BJ (cell line): ENCODE results near the gene LDLRAP1. TPM values are rescaled to one million over a fixed set of nuclear protein-coding genes. Genes with fewer than 3 reads are reported as not detected.

Experiments
- CTCF ChIA-PET: fragments of 350-600 bp; formaldehyde crosslinking; extraction: SDS; loops from one replicate; lab custom pipeline; 2021; ENCODE audit warnings: antibody characterized with exemption, inconsistent platforms; lab: Yijun Ruan, JAX
- POLR2A ChIA-PET: fragments of 300-600 bp; sonication (Branson Sonifier 250); formaldehyde crosslinking; extraction: SDS; loops from one replicate; lab custom pipeline; 2021; ENCODE audit warnings: antibody characterized with exemption; lab: Charles Lee
- DNase-seq: peaks from one replicate; pipeline ENCODE4 v3.0.0-alpha.2; 2011; ENCODE audit warnings: low read depth
- H3K27me3 ChIP-seq: 2 replicates; pipeline ENCODE4 v1.6.0; 2011; ENCODE audit warnings: low read length; ENCODE audit not compliant: control insufficient read depth, insufficient read depth
- H3K36me3 ChIP-seq: 2 replicates; pipeline ENCODE4 v1.5.1; 2011; ENCODE audit warnings: low read length; ENCODE audit not compliant: control insufficient read depth, insufficient read depth
- H3K4me3 ChIP-seq: 2 replicates; pipeline ENCODE4 v1.5.1; 2011; ENCODE audit warnings: low read depth, mild to moderate bottlenecking, control low read depth, low read length
- polyA plus RNA-seq: library from polyadenylated mRNA; depleted of rRNA; stranded (reverse); fragments of >200 nt; gene quantifications from 2 replicates; pipeline ENCODE4 v1.2.3, GENCODE V29; 2011
- TF ChIP-seq, protein P1 (sequence below): IDR thresholded peaks from 2 replicates; pipeline ENCODE4 v1.5.1; 2011; ENCODE audit warnings: low read depth, mild to moderate bottlenecking, control low read depth, inconsistent platforms, low read length, moderate library complexity; ENCODE audit not compliant: insufficient read depth

Gene LDLRAP1
- polyA plus RNA-seq, 1 experiment = 27.2 TPM

DNA sequence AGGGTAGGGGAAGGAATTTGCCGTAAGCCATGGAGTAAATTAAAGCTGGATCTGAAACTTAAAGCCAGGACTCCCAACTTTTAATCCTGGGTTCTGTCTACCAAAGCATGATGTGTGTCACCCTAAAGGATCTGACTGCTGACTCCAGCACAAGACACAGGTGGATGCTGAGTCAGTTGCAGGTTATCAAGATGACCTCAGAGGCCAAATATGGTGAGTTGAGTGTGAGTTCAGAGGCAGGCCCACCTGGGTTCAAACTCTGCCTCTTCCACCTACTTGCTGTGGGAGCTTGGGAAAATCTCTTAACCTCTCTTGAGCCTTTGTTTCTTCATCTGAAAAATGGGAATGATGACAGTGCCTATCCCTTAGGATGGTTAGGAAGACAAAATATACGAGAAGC is 16.7 kb upstream of the LDLRAP1 start:
- ChIA-PET CTCF (interaction anchor here (1.0 kb wide), 1 partner anchor 14 kb away, joined by 4 read pairs; no protein-coding TSS in a partner anchor), POLR2A (no interaction called here)
- Histone ChIP-seq H3K4me3 (no peak overlapping the region), H3K27me3 (peaks cover 6% of the 10 kb centered on the region), H3K36me3 (no peaks in the 10 kb centered on the region)
- no peak for DNase-seq
- TF ChIP-seq, protein P1, sequence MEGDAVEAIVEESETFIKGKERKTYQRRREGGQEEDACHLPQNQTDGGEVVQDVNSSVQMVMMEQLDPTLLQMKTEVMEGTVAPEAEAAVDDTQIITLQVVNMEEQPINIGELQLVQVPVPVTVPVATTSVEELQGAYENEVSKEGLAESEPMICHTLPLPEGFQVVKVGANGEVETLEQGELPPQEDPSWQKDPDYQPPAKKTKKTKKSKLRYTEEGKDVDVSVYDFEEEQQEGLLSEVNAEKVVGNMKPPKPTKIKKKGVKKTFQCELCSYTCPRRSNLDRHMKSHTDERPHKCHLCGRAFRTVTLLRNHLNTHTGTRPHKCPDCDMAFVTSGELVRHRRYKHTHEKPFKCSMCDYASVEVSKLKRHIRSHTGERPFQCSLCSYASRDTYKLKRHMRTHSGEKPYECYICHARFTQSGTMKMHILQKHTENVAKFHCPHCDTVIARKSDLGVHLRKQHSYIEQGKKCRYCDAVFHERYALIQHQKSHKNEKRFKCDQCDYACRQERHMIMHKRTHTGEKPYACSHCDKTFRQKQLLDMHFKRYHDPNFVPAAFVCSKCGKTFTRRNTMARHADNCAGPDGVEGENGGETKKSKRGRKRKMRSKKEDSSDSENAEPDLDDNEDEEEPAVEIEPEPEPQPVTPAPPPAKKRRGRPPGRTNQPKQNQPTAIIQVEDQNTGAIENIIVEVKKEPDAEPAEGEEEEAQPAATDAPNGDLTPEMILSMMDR = no peak

DNA sequence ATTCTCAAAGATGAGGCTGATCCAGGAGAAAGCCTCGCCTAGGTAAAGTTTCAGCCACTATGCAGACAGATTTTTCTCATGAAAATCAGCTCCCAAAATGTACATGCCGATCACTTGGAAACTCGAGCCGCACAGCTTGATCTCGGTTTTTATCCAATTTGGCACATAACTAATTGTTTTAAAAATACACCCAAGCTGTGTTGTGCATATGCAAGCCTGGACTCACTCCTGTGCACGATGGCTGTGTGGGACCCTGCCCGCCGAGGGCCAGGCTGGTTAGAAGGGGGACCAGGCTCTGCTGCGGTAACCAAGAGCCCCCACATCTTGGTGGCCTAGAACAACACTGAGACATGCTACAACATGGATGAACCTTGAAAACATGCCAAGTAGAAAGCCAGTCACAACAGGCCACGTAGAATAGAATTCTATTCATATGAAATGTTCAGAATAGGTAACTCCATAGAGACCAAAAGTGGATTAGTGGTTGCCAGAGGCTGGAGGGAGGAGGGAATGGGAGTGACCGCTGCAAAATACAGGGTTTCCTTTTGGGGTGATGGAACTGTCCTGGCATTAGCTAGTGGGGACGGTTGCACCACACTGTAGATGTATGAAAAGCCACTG is 16.1 kb upstream of the LDLRAP1 start:
- POLR2A ChIA-PET = no interaction called here
- H3K4me3 ChIP-seq = no peak overlapping the region
- CTCF ChIA-PET = interaction anchor here (1.0 kb wide), 1 partner anchor 14 kb away, joined by 4 read pairs; no protein-coding TSS in a partner anchor
- TF ChIP-seq, protein P1 = no peak
- peaks cover 6% of the 10 kb centered on the region for H3K27me3 ChIP-seq
- no peaks in the 10 kb centered on the region for H3K36me3 ChIP-seq
- DNase-seq = no peak

DNA sequence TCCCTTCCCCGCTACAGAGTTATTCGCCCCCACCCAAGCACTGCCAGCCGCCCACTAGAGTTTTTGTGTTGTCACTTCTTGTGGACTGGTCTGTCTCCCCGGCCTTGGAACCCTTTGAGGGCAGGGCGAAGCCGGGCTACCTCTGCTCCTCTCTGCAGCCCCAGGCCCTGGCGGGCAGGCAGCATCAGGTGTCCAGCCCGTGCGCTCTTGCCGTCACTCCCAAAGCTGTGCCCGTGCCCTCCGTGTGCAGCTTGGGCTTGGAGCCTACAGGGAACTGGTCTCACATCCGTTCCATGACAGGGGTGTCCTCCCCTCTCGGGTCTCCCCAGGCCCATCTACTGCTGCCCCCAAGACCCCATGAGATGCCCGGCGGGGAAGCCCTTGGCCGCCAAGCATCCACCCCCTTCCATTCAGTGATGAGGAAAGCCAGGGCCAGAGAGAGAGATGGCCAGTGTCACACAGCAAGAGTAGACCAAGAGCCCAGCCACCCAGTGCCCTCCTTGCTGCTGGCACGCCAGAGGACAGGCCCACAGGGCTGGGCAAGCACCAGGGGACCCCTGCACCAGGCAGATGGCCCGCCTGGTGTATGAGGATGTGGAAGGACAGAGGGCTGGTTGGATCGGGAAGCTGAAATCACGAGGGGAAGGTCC is 15.3 kb upstream of the LDLRAP1 start:
- TF ChIP-seq, protein P1 = no peak
- ChIA-PET POLR2A (no interaction called here), CTCF (interaction anchor here (1.6 kb wide), 1 partner anchor 8 kb away, joined by 7 read pairs; no protein-coding TSS in a partner anchor)
- no peak for DNase-seq
- Histone ChIP-seq H3K36me3 (no peaks in the 10 kb centered on the region), H3K4me3 (no peak overlapping the region), H3K27me3 (peaks cover 6% of the 10 kb centered on the region)

DNA sequence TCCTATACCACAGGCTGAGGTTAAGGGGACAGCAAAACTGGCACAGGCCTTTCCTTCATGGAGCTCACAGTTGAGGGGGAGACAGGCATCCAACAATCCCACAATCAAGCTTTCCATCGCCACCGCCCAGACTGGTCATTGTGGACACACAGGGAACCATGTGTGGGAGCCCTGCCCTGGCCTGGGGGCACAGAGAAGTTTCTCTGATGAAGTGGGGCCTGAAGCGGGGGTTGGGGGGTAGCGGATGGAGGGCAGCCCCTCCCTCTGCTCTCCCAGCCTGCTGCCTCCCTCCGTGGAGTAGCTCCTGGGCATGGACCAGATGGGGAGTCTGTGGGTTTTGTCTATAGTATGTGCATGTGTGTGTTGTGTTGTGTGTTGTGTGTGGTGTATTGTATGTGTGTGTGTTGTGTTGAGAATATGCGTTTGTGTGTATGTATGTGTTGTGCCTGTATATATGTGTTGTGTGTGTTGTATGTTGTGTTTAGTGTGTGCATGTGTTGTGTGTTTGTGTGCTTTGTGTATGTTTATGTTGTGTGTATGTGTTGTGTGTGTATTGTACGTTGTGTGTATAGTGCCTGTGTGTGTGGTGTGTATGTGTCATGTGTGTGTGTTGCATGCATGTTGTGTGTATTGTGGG is 14.4 kb upstream of the LDLRAP1 start:
- CTCF ChIA-PET = interaction anchor here (1.6 kb wide), 1 partner anchor 9 kb away, joined by 7 read pairs; no protein-coding TSS in a partner anchor
- POLR2A ChIA-PET = no interaction called here
- Histone ChIP-seq H3K27me3 (peaks cover 6% of the 10 kb centered on the region), H3K4me3 (no peak overlapping the region), H3K36me3 (no peaks in the 10 kb centered on the region)
- TF ChIP-seq, protein P1 = no peak
- DNase-seq = no peak
